Activated T-helper 1 cell treated with Interleukin-2 at 50 U/mL for 16 hours (primary cell): ENCODE data around the gene CLCA1.
"Not testable (repeated sequence)": the region's sequence is repeated elsewhere in the genome, so short reads cannot be mapped to it uniquely, and the experiment has no call there.

ENCODE experiments used
- DNase-seq: peaks from one replicate; pipeline ENCODE4 v3.0.0-alpha.2; 2020; ENCODE audit warnings: low read depth

CLCA1 gene

DNA sequence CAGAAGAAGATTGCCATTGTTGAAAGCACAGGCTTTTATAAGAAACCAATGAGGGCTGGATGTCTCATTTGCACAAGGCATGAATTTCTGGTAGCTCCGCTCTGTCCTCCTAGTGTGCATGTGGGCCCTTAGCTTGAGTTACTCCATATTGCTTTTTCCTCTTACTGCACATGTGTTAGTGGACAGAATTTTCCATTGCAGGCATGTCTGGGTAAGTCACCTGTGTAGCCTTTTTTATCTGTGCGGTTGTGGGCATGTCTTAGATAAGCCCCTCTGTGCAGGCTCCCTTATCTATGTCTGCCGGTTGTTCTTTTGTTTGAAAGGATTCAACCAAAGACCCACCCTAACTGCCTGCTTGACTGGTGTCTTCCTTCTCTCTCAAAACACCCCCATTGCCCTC is 7.2 kb upstream of the CLCA1 start:
- no peak for DNase-seq

DNA sequence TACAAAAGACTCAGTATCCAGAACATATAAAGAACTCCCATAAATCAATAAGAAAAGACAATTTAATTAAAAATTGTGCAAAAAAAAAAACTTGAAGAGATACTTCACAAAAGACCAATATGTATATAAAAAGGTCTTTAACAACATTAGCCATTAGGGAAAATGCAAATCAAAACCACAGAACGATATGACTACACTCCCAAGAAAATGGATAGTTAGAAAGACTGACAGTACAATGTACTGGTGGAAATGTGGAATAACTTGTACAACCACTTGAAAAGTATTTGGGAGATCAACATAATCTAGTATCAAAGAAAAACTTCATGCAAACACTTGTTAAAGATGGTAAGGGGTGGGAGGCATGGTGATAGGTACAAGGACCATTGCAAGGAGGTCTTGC is 3.9 kb upstream of the CLCA1 start:
- DNase-seq = no peak

DNA sequence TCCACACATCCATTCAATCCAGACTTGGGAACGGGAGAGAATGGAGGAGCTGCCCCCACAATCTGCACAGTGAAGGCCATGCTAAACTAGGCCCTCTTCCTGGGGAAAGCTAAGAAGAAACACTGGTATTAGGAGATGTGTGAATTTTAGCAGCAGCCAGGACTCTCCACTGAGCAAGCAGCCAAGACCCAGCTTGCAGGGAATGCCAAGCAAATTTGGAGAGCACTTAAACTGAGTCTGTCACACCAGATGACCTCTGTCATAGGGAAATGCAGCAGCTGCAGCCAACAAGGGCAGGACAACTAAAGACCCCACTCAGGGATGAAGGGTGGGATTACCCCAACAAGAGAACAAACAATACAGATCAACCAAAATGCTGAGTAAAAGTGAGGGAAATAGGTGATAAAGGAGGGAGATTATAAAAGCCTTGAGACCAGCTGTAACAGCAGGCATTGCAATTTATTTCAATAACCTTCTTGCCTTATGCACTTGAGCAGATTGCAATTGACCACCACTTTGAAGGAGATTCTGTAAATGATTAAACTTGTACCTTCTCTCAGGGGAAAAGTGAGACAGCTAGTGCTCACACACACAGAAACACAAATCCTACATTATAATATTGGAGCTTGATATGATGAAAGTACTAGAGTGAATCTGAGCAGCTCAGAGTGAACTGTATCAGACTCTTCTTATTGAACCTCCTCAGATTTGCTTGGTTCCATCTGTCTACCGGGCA is 2.5 kb upstream of the CLCA1 start:
- DNase-seq = no peak

DNA sequence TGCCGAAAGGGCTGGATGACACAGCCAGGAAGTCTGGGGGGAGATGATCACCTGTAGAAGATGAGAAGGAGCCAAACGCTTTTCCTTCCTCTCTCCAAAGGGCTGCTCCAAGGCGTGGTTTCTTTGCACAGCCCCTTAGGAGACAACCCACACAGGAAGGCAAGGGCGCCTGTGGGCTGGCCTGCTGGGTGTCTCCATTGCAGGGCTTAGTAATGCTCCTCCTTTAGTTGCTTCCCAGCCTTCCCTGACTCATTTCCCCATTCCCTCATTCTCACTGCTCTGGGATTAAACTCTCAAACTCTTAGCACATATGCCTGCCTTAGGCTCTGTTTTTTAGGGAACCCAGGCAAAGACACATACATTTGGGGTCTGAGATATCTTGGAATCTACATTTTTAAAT is 1.7 kb upstream of the CLCA1 start:
- no peak for DNase-seq

DNA sequence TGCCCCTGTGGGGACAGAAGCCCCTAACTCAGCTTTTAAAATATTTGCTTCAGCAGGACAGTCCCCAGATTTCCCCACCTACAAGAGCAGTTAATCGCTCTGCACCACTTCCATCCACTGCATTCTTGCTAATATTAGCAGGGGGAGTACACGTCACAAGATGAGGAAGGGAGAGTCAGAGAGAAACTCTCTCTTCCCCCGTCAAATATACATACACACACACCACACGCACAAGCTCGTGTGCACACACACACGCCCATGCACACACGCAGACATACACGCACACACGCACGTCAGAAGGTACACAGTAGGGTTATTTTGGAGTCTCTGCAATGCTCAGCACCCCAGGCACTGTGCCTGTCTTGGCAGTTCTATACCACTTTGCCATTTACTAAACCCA is 2.1 kb downstream of the CLCA1 start:
- no peak for DNase-seq

DNA sequence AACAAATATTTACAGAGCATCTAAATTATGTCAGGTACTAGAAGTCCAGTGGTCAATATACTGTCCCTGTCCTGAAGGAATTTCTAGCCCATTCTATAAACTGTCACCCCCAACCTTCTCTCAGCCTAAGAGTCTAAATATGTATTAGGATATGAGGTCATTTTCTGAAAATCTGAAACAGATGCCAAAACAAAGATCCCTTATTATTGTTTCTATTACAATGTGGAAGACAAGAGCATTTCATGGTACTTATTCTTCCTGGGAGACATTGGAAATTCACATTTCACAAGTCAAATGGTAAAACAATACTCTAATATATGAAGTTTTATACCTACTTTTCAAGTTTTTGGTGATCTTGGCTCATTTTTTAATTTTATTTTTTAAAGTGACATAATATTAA is 2.6 kb downstream of the CLCA1 start:
- DNase-seq = no peak

DNA sequence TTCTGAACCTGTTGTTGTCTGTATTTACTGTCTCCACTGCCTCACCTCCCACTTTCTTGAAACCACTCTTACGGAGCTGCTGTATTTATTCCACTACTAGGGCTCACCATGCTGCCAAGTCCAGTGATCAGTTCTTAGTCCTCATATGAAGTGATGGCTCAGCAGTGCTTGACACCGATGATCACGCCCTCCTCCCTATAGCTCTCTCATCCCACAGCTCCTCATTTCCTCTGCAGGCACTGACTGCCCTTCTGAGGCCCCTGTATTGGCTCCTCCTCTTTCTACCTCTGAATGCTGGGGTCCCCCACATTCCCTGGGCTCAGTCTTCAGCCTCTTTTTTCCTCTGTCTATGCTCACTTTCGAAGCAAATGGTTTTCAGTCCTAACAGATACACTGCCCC is 3.4 kb downstream of the CLCA1 start:
- DNase-seq = no peak

DNA sequence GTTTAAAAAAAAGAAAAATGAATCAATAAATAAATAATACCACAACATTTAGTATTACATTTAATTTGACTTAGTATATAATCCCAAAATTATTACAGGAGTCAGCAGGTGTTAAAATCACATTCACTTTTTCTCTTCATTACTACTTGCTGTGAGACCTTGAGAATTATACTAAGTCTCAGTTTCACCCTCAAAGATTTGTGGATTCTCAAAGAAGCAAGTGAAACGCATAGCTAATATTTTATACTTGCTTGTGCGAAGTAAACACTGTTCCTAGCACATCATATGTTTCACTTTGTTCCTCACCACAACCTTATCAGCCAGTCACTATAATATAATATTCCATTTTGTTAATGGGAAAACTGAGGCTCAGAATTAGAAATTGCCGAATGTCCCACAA is 4.0 kb downstream of the CLCA1 start:
- no peak for DNase-seq

DNA sequence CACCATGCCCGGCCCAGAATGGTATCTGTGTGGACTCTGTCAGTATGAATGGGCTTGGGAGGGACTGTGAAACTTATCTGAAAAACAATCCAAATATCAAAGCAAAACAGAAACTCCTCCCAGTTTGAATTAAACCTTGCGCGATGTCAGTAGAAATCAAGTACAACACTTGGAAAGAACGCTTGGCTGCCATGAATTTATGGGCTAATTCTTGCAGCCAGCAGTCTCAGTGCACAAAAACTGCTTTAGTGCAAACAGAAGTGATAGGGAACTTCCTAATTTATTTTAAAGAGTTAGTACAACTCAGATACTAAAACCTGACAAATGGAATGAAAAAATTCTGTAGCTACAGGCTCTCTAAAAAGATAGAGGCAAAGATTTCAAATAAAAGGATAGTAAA is 8.5 kb downstream of the CLCA1 start:
- no peak for DNase-seq

DNA sequence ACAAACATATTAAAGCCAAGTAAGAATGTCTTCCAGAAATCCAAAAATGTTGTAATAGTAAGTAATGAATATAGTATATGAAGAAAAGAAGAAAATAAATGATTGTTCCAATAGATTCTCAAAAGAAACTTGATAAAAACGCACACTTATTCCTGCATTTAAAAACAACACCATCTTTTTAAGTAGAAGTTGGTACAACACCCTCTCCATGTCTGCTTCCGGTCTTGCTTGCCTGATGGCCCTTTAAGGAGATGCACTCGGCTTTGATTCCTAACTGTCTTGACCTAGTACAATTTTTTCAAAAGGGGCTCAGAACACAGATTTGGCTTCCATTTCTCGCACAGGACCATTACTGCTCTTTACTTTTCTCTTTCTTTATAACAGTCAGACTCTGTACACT is 9.0 kb downstream of the CLCA1 start:
- DNase-seq = no peak

DNA sequence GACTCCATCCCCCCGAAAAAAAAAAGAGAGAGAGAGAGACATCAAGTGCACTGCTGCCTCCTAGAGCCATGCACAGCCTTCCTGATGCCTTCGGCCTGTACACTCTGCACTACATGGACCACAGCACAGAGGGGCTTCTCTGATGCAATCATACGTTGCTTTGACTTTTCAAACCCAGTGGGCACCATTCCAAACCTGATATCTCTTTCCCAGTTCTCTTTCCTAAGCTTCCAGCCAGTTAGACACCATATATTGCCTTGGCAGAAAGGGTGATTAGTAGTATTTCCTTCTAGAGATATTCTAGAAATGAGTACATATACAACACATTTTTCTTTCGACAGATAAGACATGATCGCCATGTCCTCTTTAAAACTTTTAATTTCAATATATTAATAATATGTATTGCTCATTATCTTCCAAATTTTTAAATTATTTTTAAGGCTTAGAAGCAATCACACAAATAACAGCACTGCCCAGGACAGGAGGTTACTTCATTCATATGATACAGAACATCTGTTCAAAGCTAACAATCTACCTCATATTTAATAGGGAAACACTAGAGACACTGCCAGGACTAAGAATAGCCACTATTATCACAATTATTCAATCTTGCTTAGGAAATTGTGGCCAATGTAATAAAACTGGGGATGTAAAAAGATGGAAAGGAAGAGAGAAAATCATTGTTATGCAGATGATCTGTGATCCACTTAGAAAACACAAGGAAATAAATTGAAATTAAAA is 9.9 kb downstream of the CLCA1 start:
- no peak for DNase-seq

DNA sequence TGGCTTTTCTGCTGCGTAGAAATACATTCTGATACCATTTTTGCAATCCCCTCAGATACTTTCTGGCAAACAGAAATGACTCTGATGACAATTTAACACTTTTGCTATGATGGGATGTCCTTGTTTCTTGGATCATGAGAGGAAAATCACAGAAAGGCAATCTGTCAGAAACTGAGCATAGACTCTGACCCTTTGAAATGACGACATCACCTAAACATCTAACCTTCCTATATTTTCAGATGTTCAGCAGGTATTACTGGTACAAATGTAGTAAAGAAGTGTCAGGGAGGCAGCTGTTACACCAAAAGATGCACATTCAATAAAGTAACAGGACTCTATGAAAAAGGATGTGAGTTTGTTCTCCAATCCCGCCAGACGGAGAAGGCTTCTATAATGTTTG is 13.2 kb downstream of the CLCA1 start:
- no peak for DNase-seq

DNA sequence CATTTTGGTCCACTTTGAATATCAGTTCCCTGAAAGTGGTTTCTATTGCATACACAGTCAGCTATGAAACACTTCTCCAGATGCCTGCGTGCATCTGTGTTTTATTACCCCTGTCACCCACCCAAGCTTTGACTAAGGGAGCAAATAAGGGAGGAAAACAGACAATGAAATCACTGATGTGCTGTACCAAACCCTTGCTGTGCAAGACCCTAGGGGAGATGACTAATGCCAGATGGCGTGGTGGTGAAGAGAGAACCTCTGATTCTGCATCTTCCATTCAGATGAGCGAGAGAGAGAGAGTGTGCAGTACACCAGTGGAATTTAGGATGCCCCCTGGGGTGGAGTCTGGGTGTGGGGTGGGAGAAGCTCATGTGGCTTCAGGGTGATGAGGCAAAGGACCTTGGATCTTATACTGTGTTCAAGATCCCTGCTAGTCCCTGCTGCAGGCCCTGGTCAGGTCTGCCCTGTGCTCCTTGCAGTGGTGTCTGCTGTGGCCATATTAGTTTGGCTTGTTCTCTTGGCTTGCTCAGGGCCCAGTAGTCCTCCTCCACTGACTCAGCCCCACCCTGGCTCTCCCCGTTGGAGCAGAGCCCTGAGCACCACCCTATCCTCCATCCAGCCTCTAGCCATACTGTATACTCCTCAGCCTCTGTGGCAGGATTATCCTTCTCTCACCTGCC is 18.5 kb downstream of the CLCA1 start:
- no peak for DNase-seq

DNA sequence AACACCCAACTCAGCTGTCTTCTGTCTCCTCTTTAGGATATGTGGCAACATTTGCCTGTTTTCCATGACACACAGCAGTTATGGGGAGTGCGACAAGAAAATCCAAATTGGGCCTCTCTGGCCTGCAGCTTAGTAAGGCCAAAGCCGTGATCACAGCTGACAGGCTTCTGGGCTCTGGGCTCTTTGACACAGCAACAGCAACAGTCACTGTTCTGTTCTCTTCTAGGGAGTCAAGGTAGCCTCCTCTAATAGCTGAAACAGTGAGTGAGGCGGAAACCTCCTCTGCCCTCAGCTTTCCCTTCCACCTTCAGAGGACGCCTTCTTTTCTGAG is 19.0 kb downstream of the CLCA1 start:
- no peak for DNase-seq

DNA sequence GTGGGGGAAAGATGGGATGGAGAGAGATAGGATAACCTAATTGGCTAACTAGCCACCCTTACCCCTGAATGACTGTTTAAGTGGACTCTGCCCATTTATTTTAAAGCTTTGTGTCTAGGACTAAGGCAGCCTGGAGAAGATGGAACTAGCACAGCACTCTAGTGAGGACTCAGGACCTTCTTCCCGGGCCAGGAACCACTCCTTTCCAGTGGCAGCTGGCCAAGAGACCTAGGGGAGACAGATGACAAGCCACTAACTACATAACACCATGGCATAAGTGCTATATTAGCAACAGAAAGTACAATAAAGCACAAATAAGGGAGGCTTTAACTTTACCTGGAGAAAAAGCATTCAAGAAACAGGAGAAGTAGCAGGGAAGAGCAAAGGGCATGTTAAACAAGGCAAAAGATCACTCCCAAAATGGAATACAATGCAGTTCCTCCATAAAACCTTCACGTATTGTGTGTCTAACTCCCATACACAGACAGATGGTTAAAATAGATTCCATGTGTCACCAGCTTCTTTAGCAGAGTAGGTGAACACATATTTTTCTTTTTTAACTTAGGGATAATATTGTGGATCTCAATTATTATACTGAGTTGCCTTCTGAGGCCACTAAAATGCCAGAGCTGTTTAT is 20.6 kb downstream of the CLCA1 start:
- DNase-seq = no peak

DNA sequence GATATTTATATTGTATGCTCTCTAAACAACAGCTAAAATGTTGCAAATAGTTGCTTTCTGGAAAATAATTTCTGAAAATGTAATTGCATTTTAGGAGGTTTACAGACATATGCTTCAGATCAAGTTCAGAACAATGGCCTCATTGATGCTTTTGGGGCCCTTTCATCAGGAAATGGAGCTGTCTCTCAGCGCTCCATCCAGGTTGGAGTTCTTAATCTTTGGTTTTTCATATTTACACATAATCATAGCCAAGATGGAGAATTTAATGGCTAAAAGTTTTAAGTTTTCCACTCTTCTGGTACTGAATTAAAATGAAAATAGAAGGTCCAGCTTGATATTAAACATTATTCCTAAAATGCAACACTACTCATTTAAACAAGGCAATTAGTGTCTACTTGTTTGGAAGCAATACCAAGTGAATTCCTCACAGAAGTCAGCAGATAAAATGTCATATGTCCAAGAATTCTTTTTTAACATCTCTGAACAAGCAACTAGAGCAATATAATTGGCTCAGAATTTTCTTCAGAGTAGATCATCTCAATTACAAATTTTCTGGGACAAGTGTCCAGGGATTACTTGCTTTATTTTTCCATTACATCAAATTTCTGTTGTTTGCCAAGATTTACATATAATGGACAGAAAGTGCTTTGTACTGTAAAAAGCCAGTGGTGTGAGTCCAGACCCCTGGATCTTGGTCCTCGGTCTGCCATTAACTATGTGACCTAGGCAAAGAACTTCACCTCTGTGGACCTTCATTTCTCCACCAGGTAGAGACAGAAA is 22.6 kb downstream of the CLCA1 start:
- no peak for DNase-seq

DNA sequence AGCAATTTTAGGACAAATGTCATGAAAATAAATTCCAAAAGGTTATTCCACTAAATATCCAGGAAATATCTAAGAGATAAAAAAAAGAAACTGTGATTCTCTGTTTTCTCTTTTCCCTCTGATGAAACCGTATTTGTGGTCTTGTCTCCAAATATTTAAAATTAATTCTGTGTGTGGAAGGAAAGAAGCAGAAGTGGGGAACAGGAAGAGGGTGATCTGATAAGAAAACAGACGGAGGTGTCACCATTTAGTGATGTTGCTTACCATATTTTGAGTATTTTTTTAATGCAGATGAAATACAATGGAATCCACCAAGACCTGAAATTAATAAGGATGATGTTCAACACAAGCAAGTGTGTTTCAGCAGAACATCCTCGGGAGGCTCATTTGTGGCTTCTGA is 29.6 kb downstream of the CLCA1 start:
- DNase-seq = no peak

DNA sequence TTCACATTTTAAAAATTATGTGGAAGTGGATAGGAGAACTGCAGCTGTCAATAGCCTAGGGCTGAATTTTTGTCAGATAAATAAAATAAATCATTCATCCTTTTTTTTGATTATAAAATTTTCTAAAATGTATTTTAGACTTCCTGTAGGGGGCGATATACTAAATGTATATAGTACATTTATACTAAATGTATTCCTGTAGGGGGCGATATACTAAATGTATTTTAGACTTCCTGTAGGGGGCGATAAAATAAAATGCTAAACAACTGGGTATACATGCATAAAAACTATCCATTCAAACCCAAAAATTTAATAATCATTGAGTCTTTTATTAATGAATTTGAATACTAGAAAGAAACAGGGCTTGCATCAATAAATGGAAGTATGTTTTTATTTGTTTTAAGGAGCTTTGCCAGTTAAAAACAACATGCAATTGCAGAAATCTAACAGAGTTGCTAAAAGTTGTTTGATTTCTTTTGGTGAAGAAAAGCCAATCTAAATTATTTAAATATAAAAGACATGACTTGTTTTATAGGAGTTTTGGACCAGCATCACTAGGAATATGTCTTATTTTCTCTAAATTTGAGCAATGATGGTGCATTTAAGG is 31.4 kb downstream of the CLCA1 start:
- DNase-seq = no peak

DNA sequence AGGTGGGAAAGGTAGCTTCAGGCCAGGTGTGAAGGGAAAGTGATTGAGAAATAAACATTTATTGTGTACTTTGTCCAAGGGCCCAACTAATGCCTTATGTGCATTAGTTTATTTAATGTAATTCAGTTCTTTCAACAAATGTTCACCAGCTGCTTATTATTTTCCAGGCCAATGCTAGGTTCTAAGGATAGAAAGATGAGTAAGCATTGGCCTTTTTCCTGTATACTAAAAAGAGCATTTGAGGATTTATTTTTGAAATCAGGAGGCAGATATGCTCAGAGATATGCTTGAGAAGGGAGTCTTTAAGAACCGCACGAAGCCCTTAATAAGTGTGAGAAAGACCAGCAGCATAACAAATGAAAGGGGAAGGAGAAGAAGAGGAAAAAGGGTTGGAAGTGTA is 32.0 kb downstream of the CLCA1 start:
- no peak for DNase-seq

DNA sequence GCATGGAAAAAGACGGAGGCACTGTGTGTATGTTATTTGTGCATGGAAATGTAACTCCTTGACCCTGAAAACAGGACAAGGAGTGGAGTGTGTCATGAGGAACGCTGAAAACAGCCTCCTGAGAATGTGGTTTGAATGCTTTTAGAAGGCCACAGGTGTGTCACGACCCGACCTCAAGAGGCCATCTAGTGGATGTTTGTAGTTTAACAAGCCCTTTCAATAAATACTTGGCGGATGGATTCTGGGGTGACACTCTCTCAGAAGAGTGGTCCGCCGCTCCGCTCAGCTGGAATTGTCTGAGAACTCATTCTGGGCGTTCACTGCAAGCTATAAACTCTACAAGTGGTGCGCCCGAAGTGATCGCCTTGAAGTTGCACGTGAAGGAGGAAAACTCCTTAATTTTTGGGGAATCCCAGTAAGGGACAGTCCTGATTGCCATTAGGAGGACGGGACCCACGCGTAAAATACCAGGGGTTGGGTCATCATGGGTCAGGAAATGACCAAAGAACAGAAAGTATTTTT is 33.5 kb downstream of the CLCA1 start:
- DNase-seq = not testable (repeated sequence)

DNA sequence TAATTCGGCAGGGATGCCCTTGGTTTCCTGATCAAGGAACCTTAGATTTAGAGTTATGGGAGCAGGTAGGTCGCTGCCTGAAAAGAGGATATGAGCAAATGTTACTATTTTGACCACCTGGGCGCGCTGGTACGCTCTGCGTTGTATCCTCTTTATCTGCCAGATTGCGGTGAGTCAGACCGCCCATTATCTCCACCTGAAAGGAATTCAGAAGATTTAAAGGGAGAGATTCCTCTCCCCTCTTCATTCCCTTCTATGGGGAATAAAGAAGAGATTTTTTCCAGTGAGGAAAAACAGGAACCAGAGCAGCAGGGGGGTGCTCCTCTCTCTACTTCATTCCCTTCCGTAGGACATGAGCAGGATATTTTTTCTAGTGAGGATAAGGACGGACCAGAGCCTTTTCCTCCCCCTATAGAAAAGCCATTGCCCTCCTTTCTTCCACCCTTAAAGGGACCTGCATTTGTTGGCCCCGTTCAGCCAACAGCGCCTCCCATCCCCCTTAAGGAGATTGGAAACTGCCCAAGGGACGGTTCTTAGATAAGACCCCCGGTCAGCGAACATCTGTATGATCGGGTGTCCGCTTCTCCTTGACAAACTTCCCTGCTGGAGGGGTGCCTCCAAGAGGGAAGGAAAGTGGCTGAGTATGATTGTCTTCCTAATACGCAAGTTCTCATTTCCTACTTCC is 34.1 kb downstream of the CLCA1 start:
- DNase-seq = no peak
